Liver (tissue), 3 donors: ENCODE measurements around the gene SMYD3.

Experiments used
- EGR1 ChIP-seq, 2 donors: IDR thresholded peaks; 2 replicates each; pipeline ENCODE4 v1.6.1; 2016 to 2018; ENCODE audit warnings: antibody characterized with exemption in 2 of 2, low read depth in 2 of 2
- GABPA ChIP-seq, 2 donors: IDR thresholded peaks in 1 of 2; conservative IDR thresholded peaks in 1 of 2; 2 replicates each; pipeline ENCODE4 v1.6.1; 2016; ENCODE audit warnings: antibody characterized with exemption in 2 of 2, mild to moderate bottlenecking in 1 of 2, moderate library complexity in 1 of 2
- HNF4A ChIP-seq, 2 donors: conservative IDR thresholded peaks; 2 replicates each; pipeline ENCODE4 v1.6.1; 2016; ENCODE audit warnings: antibody characterized with exemption in 2 of 2, mild to moderate bottlenecking in 2 of 2
- JUND ChIP-seq, 2 donors: IDR thresholded peaks; 2 replicates each; pipeline ENCODE4 v1.6.1; 2016; ENCODE audit warnings: antibody characterized with exemption in 2 of 2
- RAD21 ChIP-seq, 2 donors: IDR thresholded peaks; 2 replicates each; pipeline ENCODE4 v1.6.1; 2016; ENCODE audit warnings: antibody characterized with exemption in 2 of 2, mild to moderate bottlenecking in 2 of 2
- RXRA ChIP-seq, 2 donors: IDR thresholded peaks; 2 replicates each; pipeline ENCODE4 v1.6.1; 2017 to 2018; ENCODE audit warnings: antibody characterized with exemption in 2 of 2, mild to moderate bottlenecking in 1 of 2
- SP1 ChIP-seq: IDR thresholded peaks from 2 replicates; pipeline ENCODE4 v1.6.1; 2018; ENCODE audit warnings: antibody characterized with exemption, mild to moderate bottlenecking
- TAF1 ChIP-seq: conservative IDR thresholded peaks from 2 replicates; pipeline ENCODE4 v1.6.1; 2016; ENCODE audit warnings: antibody characterized with exemption, mild to moderate bottlenecking
- YY1 ChIP-seq: IDR thresholded peaks from 2 replicates; pipeline ENCODE4 v1.6.1; 2016; ENCODE audit warnings: antibody characterized with exemption, mild to moderate bottlenecking
- ZBTB33 ChIP-seq: IDR thresholded peaks from 2 replicates; pipeline ENCODE4 v1.6.1; 2016; ENCODE audit warnings: antibody characterized with exemption
- TF ChIP-seq, protein P1 (sequence below): fragments of 150-350 bp; IDR thresholded peaks from 2 replicates; pipeline ENCODE4 v1.5.1; 2017; ENCODE audit warnings: improper control_type of control experiment, low read depth, low read length; ENCODE audit not compliant: missing input control
- TF ChIP-seq, protein P2 (sequence below): IDR thresholded peaks from 2 replicates; pipeline ENCODE4 v1.6.1; 2016; ENCODE audit warnings: antibody characterized with exemption, mild to moderate bottlenecking
- TF ChIP-seq, protein P3 (sequence below): IDR thresholded peaks from 2 replicates; pipeline ENCODE4 v1.6.1; 2016; ENCODE audit warnings: antibody characterized with exemption
- donor health status: healthy.
- donor health status: healthy.

- TF ChIP-seq, protein P1, sequence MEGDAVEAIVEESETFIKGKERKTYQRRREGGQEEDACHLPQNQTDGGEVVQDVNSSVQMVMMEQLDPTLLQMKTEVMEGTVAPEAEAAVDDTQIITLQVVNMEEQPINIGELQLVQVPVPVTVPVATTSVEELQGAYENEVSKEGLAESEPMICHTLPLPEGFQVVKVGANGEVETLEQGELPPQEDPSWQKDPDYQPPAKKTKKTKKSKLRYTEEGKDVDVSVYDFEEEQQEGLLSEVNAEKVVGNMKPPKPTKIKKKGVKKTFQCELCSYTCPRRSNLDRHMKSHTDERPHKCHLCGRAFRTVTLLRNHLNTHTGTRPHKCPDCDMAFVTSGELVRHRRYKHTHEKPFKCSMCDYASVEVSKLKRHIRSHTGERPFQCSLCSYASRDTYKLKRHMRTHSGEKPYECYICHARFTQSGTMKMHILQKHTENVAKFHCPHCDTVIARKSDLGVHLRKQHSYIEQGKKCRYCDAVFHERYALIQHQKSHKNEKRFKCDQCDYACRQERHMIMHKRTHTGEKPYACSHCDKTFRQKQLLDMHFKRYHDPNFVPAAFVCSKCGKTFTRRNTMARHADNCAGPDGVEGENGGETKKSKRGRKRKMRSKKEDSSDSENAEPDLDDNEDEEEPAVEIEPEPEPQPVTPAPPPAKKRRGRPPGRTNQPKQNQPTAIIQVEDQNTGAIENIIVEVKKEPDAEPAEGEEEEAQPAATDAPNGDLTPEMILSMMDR, result no peak
- no peak for TF ChIP-seq GABPA (IDR thresholded peaks at IDR 0.05 in 1 of 2, conservative IDR thresholded peaks at IDR 0.05 in 1 of 2)
- TF ChIP-seq YY1, result no peak
- TF ChIP-seq SP1, result no peak
- TF ChIP-seq, protein P2, sequence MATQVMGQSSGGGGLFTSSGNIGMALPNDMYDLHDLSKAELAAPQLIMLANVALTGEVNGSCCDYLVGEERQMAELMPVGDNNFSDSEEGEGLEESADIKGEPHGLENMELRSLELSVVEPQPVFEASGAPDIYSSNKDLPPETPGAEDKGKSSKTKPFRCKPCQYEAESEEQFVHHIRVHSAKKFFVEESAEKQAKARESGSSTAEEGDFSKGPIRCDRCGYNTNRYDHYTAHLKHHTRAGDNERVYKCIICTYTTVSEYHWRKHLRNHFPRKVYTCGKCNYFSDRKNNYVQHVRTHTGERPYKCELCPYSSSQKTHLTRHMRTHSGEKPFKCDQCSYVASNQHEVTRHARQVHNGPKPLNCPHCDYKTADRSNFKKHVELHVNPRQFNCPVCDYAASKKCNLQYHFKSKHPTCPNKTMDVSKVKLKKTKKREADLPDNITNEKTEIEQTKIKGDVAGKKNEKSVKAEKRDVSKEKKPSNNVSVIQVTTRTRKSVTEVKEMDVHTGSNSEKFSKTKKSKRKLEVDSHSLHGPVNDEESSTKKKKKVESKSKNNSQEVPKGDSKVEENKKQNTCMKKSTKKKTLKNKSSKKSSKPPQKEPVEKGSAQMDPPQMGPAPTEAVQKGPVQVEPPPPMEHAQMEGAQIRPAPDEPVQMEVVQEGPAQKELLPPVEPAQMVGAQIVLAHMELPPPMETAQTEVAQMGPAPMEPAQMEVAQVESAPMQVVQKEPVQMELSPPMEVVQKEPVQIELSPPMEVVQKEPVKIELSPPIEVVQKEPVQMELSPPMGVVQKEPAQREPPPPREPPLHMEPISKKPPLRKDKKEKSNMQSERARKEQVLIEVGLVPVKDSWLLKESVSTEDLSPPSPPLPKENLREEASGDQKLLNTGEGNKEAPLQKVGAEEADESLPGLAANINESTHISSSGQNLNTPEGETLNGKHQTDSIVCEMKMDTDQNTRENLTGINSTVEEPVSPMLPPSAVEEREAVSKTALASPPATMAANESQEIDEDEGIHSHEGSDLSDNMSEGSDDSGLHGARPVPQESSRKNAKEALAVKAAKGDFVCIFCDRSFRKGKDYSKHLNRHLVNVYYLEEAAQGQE, result no peak
- TF ChIP-seq, protein P3, sequence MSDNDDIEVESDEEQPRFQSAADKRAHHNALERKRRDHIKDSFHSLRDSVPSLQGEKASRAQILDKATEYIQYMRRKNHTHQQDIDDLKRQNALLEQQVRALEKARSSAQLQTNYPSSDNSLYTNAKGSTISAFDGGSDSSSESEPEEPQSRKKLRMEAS, result no peak
- no peak for TF ChIP-seq EGR1 (IDR thresholded peaks at IDR 0.05; ENCODE audit: low read depth in 2 of 2)
- no peak for TF ChIP-seq TAF1
- no peak for TF ChIP-seq HNF4A (conservative IDR thresholded peaks at IDR 0.05)
- no peak for TF ChIP-seq JUND (IDR thresholded peaks at IDR 0.05)
- no peak for TF ChIP-seq RXRA (IDR thresholded peaks at IDR 0.05)
- TF ChIP-seq ZBTB33, result no peak
- no peak for TF ChIP-seq RAD21 (IDR thresholded peaks at IDR 0.05)
Observed at GRCh38 chr1:246064891-246065290, 442.2 kb downstream of the SMYD3 start.
